AML-193 (cell line): ENCODE results near the gene RBMY1E.
"Not testable (repeated sequence)": the region's sequence is repeated elsewhere in the genome, so short reads cannot be mapped to it uniquely, and the experiment has no call there.

Source experiments
- DNase-seq, 2 experiments: peaks; one replicate each; lab custom pipeline; 2025; lab: John Stamatoyannopoulos, UW

RBMY1E gene

DNA sequence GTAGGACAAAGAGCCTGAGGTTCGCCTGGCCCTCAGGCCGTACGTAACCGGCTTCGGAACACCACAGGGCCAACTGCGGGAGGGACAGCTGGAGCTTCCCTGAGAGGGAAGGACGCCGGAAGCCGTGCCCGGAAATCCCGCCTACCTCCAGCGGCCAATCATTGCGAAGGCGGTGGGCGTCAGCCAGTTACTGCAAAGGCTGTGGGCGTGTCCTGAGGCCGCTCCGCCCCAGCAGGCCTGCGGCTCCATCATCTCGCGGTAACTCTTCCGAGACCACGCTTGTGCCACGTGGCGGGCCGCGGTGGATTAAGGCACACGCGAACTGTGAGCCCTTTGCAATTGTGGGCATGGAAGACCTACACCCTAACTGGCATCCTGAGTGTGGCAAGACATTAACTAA lies at the start of gene RBMY1E:
RBMY1E (minus strand) TSS at position 101 of the 400 bp plus-strand sequence. CDS start 1,978 bp downstream, outside the sequence.
- DNase-seq: not testable (repeated sequence)

DNA sequence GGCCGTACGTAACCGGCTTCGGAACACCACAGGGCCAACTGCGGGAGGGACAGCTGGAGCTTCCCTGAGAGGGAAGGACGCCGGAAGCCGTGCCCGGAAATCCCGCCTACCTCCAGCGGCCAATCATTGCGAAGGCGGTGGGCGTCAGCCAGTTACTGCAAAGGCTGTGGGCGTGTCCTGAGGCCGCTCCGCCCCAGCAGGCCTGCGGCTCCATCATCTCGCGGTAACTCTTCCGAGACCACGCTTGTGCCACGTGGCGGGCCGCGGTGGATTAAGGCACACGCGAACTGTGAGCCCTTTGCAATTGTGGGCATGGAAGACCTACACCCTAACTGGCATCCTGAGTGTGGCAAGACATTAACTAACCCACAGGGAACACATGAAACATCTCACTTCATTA lies 23.4 kb downstream of the RBMY1E start, which contains the start of gene RBMY1D:
RBMY1D (minus strand) TSS at position 101 of the 400 bp plus-strand sequence. CDS start 2,013 bp downstream, outside the sequence.
- not testable (repeated sequence) for DNase-seq

DNA sequence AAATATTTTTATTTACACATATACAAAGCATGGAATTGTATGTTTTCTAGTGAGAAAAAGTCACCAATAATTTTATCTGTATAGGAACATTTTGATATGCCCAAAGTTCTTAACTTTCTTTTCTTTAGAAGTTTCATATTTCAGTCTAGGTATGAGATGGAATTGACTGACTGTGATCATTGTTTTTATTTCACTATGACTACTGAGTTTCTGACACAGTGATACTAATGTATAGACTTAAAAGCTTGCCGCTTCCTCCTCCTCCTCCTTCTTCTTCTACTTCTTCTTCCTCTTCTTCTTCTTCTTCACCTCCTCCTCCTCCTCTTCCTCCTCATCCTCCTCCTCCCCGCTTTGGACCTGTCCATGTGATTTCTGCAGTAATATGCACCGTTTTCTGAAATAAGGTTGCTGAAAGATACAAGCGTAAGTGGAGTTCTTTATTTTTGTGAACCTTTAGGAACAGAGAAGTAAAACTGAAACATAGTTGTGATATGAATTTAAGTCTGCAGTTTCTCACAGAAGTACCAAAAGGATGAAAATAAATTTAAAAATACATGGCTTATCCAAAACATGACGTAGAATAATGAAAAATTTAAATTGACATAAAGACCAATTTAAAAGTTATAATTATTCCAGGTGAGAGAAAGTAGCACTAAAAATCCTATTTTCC lies 48.3 kb downstream of the RBMY1E start:
- not testable (repeated sequence) for DNase-seq
